ENCODE measurements around the gene PSAPL1. TPM values are rescaled to one million over a fixed set of nuclear protein-coding genes. Genes with fewer than 3 reads are reported as not detected.

Gene PSAPL1
- total and polyA plus RNA-seq, 2 experiments from 2014 or later = not detected

DNA sequence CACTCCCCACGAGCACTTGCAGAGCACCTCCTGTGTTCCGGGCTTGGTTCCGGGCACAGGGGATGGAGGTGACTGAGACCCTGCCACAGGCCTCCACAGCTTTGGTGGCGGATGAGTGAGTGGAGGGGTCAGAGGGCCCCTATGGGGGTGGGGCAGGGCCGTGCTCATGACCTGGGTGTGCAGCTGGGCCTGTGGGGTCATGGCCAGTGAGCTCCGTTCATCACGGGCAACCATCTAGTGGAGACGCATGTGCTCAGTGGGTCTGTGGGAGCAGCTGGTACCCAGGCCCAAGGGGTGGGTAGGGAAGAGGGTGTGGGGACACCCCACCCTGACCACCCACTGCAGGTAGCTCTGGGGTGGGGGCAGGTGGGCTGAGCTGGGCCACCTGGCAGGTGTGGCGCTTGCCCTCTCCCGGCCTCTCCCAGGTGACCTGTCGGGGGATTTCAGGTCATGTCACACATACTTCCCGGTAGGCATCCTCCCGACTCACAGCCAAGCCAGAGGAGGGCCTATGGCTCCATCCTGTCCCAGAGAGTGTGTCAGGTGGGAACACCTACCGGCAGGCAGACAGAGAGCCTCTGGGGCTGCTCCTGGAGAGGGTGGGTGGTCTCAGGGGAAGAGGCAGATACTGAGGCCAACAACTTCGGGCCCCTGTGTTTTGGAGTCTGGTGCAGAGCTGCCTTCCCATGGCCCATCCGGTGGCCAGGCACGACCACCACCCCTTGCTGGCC, 3.6 kb downstream of the PSAPL1 start:
- Histone ChIP-seq H2AFZ (no peak overlapping the region), H3K27me3 (replicated peaks; ENCODE audit: insufficient read depth) (no peaks in the 10 kb centered on the region), H3K9me3 (ENCODE audit: low read depth) (no peaks in the 10 kb centered on the region), H3K4me1 (ENCODE audit: insufficient read depth) (no peaks in the 10 kb centered on the region), H3K4me2 (ENCODE audit: unreplicated experiment) (no peak overlapping the region), H3K79me2 (ENCODE audit: insufficient read depth) (no peaks in the 10 kb centered on the region), H4K20me1 (ENCODE audit: insufficient read depth) (no peaks in the 10 kb centered on the region), H3F3A (ENCODE audit: insufficient read depth) (no peaks in the 10 kb centered on the region), H3K9ac (no peak overlapping the region), H3K36me3 (ENCODE audit: low read depth) (no peaks in the 10 kb centered on the region), H3K9me2 (ENCODE audit: insufficient read depth) (no peaks in the 10 kb centered on the region), H3K27ac (no peak overlapping the region), H3K4me3 (no peak overlapping the region)
- no peak for DNase-seq
- TF ChIP-seq EZH2 (IDR thresholded peaks at IDR 0.05; ENCODE audit: insufficient read depth, poor library complexity, severe bottlenecking) = no peak
- no peak for TF ChIP-seq EZH2phosphoT487 (IDR thresholded peaks at IDR 0.05; ENCODE audit: insufficient read depth, low read depth)
- in situ Hi-C loops (cut with MboI) = no loop called here
- WGBS, 2 experiments (ENCODE audit: low coverage in 1 of 2, low lambda C conversion rate in 2 of 2, missing lambda C conversion rate in 2 of 2) = 70 to 79% methylated on average over 9 to 17 of the region's 17 CpGs

- no peak for DNase-seq
- H3K4me3 ChIP-seq = no peak overlapping the region
- H3F3A ChIP-seq (ENCODE audit: insufficient read depth) = no peaks in the 10 kb centered on the region
- H3K79me2 ChIP-seq (ENCODE audit: insufficient read depth) = no peaks in the 10 kb centered on the region
- H2AFZ ChIP-seq = no peak overlapping the region
- in situ Hi-C loops (cut with MboI) = no loop called here
- H3K27ac ChIP-seq = no peak overlapping the region
- H3K9me3 ChIP-seq (ENCODE audit: low read depth) = no peaks in the 10 kb centered on the region
- TF ChIP-seq EZH2 (IDR thresholded peaks at IDR 0.05; ENCODE audit: insufficient read depth, poor library complexity, severe bottlenecking) (no peak), EZH2phosphoT487 (IDR thresholded peaks at IDR 0.05; ENCODE audit: insufficient read depth, low read depth) (no peak)
- WGBS, 2 experiments (ENCODE audit: low coverage in 1 of 2, low lambda C conversion rate in 2 of 2, missing lambda C conversion rate in 2 of 2) = 73 to 78% methylated on average over 15 to 16 of the region's 16 CpGs
- H4K20me1 ChIP-seq (ENCODE audit: insufficient read depth) = no peaks in the 10 kb centered on the region
- no peaks in the 10 kb centered on the region for H3K36me3 ChIP-seq (ENCODE audit: low read depth)
- H3K9me2 ChIP-seq (ENCODE audit: insufficient read depth) = no peaks in the 10 kb centered on the region
- H3K27me3 ChIP-seq (replicated peaks; ENCODE audit: insufficient read depth) = no peaks in the 10 kb centered on the region
- H3K4me2 ChIP-seq (ENCODE audit: unreplicated experiment) = no peak overlapping the region
- no peak overlapping the region for H3K9ac ChIP-seq
- no peaks in the 10 kb centered on the region for H3K4me1 ChIP-seq (ENCODE audit: insufficient read depth)
Measured at GRCh38 chr4:7430368-7430964, 4.3 kb downstream of the PSAPL1 start.

- in situ Hi-C loops (cut with MboI) = no loop called here
- Histone ChIP-seq H3K36me3 (ENCODE audit: low read depth) (no peaks in the 10 kb centered on the region), H3K27ac (no peak overlapping the region), H3K9ac (no peak overlapping the region), H3F3A (ENCODE audit: insufficient read depth) (no peaks in the 10 kb centered on the region), H3K79me2 (ENCODE audit: insufficient read depth) (no peaks in the 10 kb centered on the region), H2AFZ (no peak overlapping the region), H4K20me1 (ENCODE audit: insufficient read depth) (no peaks in the 10 kb centered on the region), H3K4me2 (ENCODE audit: unreplicated experiment) (no peak overlapping the region), H3K9me2 (ENCODE audit: insufficient read depth) (no peaks in the 10 kb centered on the region), H3K4me1 (ENCODE audit: insufficient read depth) (no peaks in the 10 kb centered on the region), H3K4me3 (no peak overlapping the region), H3K9me3 (ENCODE audit: low read depth) (no peaks in the 10 kb centered on the region), H3K27me3 (replicated peaks; ENCODE audit: insufficient read depth) (no peaks in the 10 kb centered on the region)
- 65 to 67% methylated on average over 17 of the region's 17 CpGs for WGBS, 2 experiments (ENCODE audit: low coverage in 1 of 2, low lambda C conversion rate in 2 of 2, missing lambda C conversion rate in 2 of 2)
- TF ChIP-seq EZH2 (IDR thresholded peaks at IDR 0.05; ENCODE audit: insufficient read depth, poor library complexity, severe bottlenecking) (no peak), EZH2phosphoT487 (IDR thresholded peaks at IDR 0.05; ENCODE audit: insufficient read depth, low read depth) (no peak)
- no peak for DNase-seq
Measured at GRCh38 chr4:7429601-7430078, 5.1 kb downstream of the PSAPL1 start.

DNA sequence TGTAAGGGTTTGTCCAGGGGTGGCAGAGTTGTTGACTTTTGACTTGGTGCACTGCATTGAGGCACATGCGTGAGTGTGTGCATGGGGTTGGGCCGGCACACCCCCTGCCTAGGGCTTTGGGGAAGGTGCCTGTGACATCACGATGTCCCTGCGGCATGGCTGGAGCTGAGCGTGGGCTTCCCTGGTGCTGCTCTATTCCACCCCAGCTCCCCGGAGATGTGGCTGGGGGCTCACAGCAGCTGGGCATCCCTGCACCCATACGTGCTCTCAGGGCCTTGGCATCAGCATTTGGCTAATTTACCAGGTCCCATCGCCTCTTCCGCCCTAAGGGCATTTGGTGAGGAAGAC, 5.7 kb downstream of the PSAPL1 start:
- H4K20me1 ChIP-seq (ENCODE audit: insufficient read depth) = no peaks in the 10 kb centered on the region
- no peak for TF ChIP-seq EZH2phosphoT487 (IDR thresholded peaks at IDR 0.05; ENCODE audit: insufficient read depth, low read depth)
- no peak for TF ChIP-seq EZH2 (IDR thresholded peaks at IDR 0.05; ENCODE audit: insufficient read depth, poor library complexity, severe bottlenecking)
- WGBS, 2 experiments (ENCODE audit: low coverage in 1 of 2, low lambda C conversion rate in 2 of 2, missing lambda C conversion rate in 2 of 2) = 56 to 64% methylated on average over 9 of the region's 9 CpGs

More for the DNA sequence above, 5.7 kb downstream of the PSAPL1 start:
- Histone ChIP-seq H3K9me3 (ENCODE audit: low read depth) (no peaks in the 10 kb centered on the region), H3K4me3 (no peak overlapping the region), H3K9me2 (ENCODE audit: insufficient read depth) (no peaks in the 10 kb centered on the region), H3K36me3 (ENCODE audit: low read depth) (no peaks in the 10 kb centered on the region), H3K27me3 (replicated peaks; ENCODE audit: insufficient read depth) (0 out of 2 replicates have a peak, but pooled peaks cover 2% of the 10 kb centered on the region), H3K4me1 (ENCODE audit: insufficient read depth) (no peaks in the 10 kb centered on the region), H3K79me2 (ENCODE audit: insufficient read depth) (no peaks in the 10 kb centered on the region), H3K27ac (no peak overlapping the region), H3K9ac (no peak overlapping the region), H3K4me2 (ENCODE audit: unreplicated experiment) (no peak overlapping the region), H2AFZ (no peak overlapping the region), H3F3A (ENCODE audit: insufficient read depth) (no peaks in the 10 kb centered on the region)
- DNase-seq = no peak
- in situ Hi-C loops (cut with MboI) = no loop called here
